NB4 (cell line): ENCODE data around the gene ATP10A.

Source experiments
- DNase-seq: peaks from one replicate; pipeline ENCODE4 v3.0.0; 2010; ENCODE audit warnings: low read depth
- H3K4me3 ChIP-seq: one replicate; pipeline ENCODE4 v1.5.1; 2011; ENCODE audit warnings: mild to moderate bottlenecking, low read depth, low read length, moderate library complexity
- MYC ChIP-seq: IDR thresholded peaks from 2 replicates; pipeline ENCODE4 v1.6.1; 2011; ENCODE audit warnings: low read depth, low read length
- POLR2A ChIP-seq: IDR thresholded peaks from 2 replicates; pipeline ENCODE4 v1.6.1; 2011; ENCODE audit warnings: mild to moderate bottlenecking; ENCODE audit not compliant: insufficient read length; ENCODE audit errors: extremely low read depth
- TF ChIP-seq, protein P1 (sequence below): IDR thresholded peaks from 2 replicates; pipeline ENCODE4 v1.6.1; 2011; ENCODE audit warnings: low read depth, low read length
- TF ChIP-seq, protein P2 (sequence below): IDR thresholded peaks from one replicate; pipeline ENCODE4 v1.5.1; 2012; ENCODE audit warnings: low read depth, low read length

The ATP10A gene

DNA sequence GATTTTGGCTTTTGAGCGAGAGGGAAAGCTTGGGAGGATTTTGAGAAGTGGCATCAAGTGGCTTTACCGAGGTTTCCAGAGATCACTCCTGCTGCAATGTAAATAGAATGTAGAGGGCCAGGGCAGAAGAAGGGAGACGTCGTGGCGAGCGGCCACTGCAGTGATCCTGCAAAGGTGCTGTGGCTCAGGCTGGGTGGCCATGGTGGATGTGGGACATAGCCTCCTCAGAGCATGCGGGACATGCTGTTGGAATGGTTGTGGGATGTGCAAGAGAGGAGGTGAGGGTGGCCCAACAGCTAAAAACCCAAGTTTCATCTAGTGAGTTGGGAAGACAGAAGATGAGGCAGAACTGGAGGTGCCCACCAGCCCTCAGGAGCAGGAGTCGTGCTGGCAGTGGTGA, 3.1 kb upstream of the ATP10A start:
- H3K4me3 ChIP-seq: no peak overlapping the region
- TF ChIP-seq, protein P1, sequence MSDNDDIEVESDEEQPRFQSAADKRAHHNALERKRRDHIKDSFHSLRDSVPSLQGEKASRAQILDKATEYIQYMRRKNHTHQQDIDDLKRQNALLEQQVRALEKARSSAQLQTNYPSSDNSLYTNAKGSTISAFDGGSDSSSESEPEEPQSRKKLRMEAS: no peak
- TF ChIP-seq, protein P2, sequence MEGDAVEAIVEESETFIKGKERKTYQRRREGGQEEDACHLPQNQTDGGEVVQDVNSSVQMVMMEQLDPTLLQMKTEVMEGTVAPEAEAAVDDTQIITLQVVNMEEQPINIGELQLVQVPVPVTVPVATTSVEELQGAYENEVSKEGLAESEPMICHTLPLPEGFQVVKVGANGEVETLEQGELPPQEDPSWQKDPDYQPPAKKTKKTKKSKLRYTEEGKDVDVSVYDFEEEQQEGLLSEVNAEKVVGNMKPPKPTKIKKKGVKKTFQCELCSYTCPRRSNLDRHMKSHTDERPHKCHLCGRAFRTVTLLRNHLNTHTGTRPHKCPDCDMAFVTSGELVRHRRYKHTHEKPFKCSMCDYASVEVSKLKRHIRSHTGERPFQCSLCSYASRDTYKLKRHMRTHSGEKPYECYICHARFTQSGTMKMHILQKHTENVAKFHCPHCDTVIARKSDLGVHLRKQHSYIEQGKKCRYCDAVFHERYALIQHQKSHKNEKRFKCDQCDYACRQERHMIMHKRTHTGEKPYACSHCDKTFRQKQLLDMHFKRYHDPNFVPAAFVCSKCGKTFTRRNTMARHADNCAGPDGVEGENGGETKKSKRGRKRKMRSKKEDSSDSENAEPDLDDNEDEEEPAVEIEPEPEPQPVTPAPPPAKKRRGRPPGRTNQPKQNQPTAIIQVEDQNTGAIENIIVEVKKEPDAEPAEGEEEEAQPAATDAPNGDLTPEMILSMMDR: no peak
- TF ChIP-seq MYC: no peak
- TF ChIP-seq POLR2A: no peak
- DNase-seq: no peak

DNA sequence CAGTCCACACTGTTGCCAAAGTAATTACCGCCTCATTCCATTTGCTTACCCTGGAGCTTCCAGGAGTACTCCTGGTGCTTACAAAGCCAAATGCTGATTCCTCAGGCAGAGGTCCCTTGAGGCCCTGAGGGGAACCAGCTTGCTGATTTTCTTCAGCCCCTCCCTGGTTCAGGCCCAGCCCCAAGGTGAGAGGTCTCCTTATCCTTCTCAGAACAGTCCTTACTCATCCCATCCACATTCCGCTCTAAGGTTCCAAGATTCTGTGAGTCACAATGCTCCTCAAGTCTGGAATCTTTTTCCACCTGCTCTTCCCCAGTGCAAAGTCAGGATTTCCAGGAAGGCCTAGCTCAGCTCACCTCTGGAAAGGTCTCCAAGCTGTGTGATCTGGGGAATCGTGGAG, 1.8 kb upstream of the ATP10A start:
- DNase-seq: no peak
- no peak for TF ChIP-seq POLR2A
- TF ChIP-seq, protein P1: no peak
- TF ChIP-seq, protein P2: no peak
- TF ChIP-seq MYC: no peak
- no peak overlapping the region for H3K4me3 ChIP-seq

DNA sequence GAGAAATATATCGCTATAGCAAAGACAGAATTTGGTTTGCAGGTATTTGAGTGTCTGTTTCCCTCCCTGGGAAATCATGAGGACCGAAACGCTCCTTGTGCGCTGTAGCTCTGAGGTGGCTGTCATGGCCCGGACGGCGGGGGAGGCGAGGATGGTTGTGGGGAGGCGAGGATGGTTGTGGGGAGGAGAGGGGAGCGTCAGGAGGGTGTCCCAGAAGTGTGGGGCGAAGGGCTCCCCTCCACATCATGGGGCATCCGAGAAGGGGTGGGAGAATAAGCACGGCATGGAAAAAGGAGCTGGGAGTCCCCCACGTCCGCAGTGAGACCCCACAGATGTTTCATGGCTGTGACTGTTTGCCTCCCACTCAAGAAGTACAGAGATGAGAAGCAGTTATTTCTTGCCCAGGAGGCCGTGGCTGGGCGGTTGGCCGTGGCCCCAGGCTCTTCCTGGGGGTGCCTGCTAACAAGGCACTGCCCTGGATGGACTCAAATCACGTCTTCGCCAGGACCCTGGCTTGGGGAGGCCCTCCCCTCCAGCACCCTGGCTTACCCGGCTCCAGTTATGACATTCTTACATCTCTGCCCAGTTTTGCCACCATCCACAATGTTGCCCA, 947 bp upstream of the ATP10A start:
- no peak overlapping the region for H3K4me3 ChIP-seq

DNA sequence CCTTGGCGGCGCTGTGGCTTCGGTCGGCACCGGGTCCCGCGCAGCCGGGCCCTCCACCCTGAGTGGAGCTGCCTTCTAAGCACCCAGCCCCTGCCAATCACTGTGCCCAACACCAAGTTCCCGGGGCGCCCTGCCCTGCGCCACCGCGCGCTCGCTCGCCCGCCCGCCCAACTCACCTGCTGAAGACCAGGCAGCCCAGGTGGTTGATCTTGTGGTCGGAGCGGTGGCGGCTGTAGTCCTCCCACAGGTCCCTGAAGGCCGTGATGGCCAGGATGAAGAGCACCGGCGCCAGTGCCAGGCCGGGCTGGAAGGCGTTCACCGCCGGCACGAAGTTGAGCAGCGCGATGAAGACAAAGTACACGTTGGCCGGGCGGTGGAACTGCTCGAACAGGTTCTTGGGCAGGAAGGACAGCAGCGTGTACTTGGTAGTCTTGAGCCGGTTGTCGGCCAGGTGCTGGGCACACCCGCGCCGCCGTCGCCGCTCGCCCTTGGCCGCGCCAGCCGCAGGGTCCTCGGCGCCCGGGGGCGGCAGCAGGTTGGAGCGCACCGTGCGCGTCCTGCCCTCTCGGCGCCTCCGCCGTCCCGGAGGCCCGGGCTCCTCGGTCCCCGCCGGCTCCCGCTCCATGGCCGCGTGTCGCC, 536 bp downstream of the ATP10A start:
- no peak overlapping the region for H3K4me3 ChIP-seq
- TF ChIP-seq POLR2A (no peak), MYC (no peak)
- TF ChIP-seq, protein P1: no peak
- TF ChIP-seq, protein P2: no peak
- DNase-seq: no peak

More for the DNA sequence above, 947 bp upstream of the ATP10A start:
- TF ChIP-seq MYC: no peak
- TF ChIP-seq, protein P1: no peak
- no peak for TF ChIP-seq POLR2A
- TF ChIP-seq, protein P2: no peak
- no peak for DNase-seq

DNA sequence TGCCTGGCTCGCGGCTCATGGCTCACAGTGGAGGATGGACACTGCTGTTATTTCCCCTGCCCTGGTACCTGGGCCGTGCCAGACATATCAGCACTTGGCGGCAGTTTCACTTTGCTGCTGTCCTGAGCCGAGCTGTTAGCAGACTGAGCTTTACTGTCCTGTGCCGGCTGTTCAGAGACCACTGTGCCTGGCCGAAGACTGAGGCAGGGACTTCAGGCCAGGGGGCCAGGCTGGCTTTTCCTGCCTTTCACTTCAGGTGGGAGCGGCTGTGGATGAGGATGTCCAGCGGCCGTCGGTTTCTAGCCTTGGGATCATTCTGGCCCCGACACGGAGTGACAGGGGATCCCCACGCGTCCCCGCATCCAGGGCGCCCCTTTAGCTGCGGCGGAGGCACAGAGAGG, 1.1 kb downstream of the ATP10A start:
- H3K4me3 ChIP-seq: no peak overlapping the region
- no peak for DNase-seq
- TF ChIP-seq MYC (no peak), POLR2A (no peak)
- TF ChIP-seq, protein P2: no peak
- TF ChIP-seq, protein P1: no peak
